Adrenal gland (tissue), 5 donors: ENCODE results near the gene CACNA1H.

ENCODE experiments used
- CTCF ChIP-seq, 6 experiments: fragments of 450-650 bp in 4 of 6; fragments of 200-600 bp in 2 of 6; sonication (generic) in 1 of 6; IDR thresholded peaks; 1 replicate in 5 of 6; 2 replicates in 1 of 6; pipeline versions ENCODE4 v1.5.1 to v1.8.0; 2016 to 2021; ENCODE audit warnings: antibody characterized with exemption in 6 of 6, mild to moderate bottlenecking in 2 of 6, moderate library complexity in 1 of 6
- POLR2A ChIP-seq, 2 donors: fragments of 450-650 bp; IDR thresholded peaks; one replicate each; pipeline ENCODE4 v1.6.1; 2017; ENCODE audit warnings: antibody characterized with exemption in 2 of 2, mild to moderate bottlenecking in 2 of 2, moderate library complexity in 1 of 2
- donor health status: DM: no; HTN: no; CAD: no.

GRCh38 chr16:1245452-1246020, 92.6 kb downstream of the CACNA1H start:
- TF ChIP-seq POLR2A (IDR thresholded peaks at IDR 0.05), result no peak
- TF ChIP-seq CTCF (IDR thresholded peaks at IDR 0.05), result no peak
